Fibroblast of skin of back (primary cell): ENCODE measurements around the gene SLC25A47.
A peak's percentile ranks its signal among the peaks of the same experiment; 100 is the strongest.
"Not testable (repeated sequence)": the region's sequence is repeated elsewhere in the genome, so short reads cannot be mapped to it uniquely, and the experiment has no call there.

ENCODE experiments used
- DNase-seq: peaks from one replicate; pipeline ENCODE4 v3.0.0-alpha.2; 2013

The SLC25A47 gene

DNA sequence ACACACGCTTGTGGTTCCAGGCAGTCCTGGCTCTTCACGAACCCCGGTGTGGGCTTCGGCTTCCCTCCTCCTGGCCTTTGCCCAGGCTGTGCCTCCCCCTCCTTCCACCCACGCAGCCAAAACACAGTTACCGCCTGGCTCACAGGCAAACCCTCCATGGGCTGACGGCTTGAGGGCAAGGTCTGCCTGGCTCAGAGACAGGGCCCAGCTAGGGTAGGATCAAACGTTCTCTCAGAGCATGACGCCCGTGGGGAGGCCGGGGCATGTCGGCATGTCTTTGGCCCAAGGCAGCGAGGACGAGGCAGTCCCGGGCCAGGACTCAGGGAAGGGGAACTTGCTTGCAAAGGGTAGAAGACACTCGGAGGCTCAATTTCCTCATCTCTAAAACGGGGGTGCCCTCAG, 2.1 kb downstream of the SLC25A47 start:
- DNase-seq, result no peak

DNA sequence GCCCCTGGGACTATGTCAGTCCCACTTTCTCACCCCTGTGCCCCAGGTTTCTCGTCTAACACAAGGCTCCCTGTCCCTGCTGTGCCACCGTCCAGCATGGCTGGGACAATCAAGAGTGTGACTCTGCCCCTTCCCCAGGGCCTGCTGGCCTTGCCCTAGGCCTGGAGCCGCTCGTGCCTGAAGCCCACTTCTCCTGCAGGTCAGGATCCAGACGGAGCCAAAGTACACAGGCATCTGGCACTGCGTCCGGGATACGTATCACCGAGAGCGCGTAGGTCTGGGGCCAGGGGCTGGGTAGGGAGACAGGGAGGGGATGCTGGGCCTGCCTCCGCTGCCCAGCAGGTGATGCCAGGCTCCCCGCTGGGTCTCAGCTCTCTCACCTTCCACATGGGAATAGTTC, 2.8 kb downstream of the SLC25A47 start:
- no peak for DNase-seq

DNA sequence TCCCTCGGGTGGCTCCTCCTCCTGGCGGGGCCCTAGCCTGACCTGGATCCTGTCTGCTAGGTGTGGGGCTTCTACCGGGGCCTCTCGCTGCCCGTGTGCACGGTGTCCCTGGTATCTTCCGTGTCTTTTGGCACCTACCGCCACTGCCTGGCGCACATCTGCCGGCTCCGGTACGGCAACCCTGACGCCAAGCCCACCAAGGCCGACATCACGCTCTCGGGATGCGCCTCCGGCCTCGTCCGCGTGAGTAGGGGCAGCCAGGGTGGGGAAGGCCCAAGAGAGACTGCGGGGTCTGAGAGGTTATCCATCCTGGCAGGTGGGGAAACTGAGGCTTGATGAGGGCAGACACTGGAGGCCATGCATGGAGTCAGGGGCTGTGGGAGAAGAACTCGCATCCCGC, 4.0 kb downstream of the SLC25A47 start:
- no peak for DNase-seq

DNA sequence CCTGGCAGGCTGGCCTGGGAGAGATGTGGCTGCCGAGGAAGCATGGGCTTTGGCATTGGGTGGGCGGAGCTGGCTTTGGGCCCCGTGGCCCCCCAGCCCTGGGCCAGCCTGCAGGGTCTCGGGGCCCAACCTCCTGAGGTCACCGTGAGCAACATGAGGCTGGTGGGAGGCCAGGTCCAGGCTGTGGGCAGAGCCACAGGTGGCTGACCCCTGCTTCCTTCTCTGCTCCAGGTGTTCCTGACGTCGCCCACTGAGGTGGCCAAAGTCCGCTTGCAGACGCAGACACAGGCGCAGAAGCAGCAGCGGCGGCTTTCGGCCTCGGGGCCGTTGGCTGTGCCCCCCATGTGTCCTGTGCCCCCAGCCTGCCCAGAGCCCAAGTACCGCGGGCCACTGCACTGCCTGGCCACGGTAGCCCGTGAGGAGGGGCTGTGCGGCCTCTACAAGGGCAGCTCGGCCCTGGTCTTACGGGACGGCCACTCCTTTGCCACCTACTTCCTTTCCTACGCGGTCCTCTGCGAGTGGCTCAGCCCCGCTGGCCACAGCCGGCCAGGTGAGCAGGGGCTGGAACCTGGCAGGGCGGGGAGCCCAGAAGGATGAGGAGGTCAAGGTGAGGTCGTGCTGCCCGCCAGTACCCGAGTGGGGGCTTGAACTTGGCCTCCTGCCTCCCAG, 5.5 kb downstream of the SLC25A47 start:
- no peak for DNase-seq

DNA sequence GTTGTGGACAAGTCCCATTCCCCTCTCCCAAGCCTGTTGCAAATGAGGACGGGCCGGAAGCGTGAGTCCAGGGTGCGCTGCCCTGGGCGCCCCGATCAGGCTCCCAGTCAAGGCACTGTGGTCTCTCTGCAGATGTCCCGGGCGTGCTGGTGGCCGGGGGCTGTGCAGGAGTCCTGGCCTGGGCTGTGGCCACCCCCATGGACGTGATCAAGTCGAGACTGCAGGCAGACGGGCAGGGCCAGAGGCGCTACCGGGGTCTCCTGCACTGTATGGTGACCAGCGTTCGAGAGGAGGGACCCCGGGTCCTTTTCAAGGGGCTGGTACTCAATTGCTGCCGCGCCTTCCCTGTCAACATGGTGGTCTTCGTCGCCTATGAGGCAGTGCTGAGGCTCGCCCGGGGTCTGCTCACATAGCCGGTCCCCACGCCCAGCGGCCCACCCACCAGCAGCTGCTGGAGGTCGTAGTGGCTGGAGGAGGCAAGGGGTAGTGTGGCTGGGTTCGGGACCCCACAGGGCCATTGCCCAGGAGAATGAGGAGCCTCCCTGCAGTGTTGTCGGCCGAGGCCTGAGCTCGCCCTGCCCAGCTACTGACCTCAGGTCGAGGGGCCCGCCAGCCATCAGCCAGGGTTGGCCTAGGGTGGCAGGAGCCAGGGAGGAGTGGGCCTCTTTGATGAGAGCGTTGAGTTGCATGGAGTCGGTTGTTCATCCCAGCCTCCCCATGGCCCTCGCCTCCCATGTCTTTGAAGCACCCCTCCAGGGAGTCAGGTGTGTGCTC, 6.3 kb downstream of the SLC25A47 start:
- DNase-seq, result no peak

DNA sequence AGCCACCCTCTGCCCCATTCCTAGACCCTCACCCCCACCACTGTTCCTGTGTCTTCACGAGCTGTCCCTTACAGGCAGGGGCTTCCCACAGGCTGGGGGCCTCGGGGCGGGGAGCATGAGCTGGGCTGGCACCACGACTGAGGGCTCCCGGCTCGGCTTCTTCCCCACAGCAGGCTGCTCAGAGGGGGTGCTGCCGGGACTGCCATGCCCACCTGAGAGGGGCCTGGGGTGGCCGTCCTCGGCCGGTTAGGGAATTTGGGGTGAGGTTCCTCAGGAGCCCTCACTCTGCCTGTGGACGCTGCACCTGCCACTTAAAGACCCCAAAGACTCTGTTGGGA, 6.8 kb downstream of the SLC25A47 start:
- no peak for DNase-seq

DNA sequence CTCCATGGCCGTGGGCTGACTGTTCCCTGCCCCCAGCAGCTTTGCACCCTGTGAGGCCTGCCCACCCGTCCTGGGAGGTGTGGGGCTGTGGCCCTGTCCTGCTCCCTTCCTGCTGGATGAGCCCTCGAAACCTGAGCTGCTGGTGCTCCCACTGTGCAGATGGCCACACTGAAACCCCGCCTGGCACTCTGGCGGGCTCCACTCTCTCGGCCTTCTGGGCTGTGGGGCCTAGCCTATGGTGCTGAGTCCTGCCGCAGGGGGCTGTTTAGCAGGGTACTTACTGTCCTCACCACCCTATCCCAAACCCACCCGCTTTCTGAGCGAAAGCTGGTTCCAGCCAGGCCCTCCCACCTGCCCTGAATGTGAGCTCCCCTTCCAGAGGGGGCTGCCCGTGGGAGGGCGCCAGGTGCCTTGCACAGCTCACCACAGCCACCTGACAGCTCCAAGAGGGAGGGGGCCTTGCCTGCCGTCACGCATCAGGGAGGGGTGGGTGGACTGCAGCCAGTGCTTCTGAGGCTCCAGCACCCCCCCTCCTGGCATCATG, 7.3 kb downstream of the SLC25A47 start:
- no peak for DNase-seq

DNA sequence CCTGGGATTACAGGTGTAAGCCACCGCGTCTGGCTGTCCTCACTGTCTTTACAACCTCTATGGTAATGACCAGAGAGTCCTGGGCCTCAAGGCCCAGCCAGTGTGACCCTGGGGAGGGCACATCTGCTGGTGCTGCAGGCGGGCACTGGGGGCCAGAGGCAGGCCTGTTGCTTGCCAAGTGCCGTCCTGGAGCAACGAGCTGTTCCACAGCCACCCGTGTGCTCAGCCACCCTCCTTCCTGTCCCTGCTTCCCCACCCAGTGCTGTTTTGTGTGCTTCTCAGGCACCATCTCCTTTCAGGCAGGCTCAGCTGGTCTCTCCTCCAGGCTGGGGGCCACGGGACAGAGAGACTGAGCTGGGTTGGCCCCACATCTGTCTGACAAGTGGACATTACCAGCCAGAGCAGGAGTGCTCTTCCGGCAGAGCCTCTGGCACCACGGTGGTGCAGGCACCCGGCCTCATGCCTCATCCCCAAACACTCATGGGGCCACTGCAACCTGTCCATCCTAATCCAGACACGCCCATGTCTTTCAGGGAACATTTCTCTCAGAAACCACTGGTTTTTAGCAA, 9.0 kb downstream of the SLC25A47 start:
- DNase-seq, result no peak

DNA sequence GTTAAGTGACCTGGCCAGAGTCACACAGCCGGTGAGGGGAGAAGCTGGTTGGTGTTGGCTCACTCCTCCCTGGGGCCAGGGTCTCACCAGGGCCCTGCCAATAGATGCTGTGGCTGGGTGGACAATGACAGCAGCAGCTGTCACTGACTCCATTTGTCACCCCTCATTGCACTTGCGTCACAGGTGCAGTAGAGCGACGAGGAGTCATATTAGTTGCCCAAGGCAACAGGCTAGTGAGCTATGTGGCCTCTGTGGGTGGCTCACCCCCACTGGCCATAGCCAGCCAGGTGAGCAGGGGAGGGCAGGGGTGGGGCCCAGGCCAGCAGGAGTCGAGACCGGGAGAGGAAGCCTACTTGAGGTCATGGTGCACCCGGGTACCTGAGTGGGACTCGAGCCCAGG, 9.7 kb downstream of the SLC25A47 start:
- no peak for DNase-seq

DNA sequence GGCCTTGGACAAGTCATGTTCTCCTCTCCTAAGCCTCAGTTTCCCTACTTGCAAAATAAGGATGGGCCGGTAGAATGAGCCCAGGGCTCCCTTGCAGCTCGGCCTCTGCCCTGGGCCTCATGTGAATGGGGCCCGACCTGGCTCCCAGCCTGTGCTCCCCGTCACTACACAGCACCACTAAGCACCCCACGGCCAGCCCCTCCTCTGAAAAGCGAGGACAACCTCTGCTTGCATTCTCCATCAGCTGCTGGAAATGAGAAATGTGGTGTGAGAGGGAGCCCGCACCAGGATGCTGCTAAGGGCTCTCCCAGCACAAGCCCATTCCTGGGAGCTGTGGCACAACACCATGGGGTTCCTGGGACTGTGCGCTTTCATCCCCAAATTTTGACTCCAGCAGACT, 10.2 kb downstream of the SLC25A47 start:
- no peak for DNase-seq

DNA sequence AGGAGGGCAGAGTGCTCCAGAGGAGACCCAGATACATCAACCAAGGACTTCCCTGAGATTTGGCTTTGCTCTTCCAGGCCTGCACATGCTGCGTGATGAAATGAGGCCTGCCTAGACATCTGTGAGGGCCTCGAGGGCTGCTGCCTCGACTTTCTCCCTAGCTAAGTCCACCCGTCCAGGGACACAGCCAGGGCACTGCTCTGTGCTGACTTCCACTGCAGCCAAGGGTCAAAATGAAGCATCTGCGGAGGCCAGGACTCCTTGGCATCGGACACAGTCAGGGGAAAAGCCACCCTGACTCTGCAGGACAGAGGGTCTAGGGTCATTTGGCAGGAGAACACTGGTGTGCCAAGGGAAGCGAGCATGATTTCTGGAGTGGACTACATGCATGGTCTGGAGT, 10.7 kb downstream of the SLC25A47 start:
- DNase-seq, result no peak

DNA sequence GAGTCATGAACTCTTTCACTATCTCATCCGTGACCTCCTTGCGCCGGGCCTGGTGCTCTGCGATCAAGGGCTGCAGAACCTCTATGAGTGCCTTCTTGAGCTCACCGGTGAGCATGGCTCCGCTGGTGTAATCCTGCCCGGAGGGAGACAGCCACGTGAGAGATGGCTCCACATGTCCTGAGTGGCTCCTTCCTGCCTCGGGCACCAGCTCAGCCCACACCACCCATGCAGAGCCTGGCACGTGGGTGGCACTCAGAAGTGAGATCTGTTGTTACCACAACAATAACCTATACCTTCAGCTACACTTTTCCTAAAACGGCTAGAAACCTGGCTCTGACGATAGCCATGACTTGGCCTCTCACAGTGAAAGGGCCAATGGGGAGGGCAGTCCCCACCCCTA, 11.8 kb downstream of the SLC25A47 start:
- DNase-seq, result no peak

DNA sequence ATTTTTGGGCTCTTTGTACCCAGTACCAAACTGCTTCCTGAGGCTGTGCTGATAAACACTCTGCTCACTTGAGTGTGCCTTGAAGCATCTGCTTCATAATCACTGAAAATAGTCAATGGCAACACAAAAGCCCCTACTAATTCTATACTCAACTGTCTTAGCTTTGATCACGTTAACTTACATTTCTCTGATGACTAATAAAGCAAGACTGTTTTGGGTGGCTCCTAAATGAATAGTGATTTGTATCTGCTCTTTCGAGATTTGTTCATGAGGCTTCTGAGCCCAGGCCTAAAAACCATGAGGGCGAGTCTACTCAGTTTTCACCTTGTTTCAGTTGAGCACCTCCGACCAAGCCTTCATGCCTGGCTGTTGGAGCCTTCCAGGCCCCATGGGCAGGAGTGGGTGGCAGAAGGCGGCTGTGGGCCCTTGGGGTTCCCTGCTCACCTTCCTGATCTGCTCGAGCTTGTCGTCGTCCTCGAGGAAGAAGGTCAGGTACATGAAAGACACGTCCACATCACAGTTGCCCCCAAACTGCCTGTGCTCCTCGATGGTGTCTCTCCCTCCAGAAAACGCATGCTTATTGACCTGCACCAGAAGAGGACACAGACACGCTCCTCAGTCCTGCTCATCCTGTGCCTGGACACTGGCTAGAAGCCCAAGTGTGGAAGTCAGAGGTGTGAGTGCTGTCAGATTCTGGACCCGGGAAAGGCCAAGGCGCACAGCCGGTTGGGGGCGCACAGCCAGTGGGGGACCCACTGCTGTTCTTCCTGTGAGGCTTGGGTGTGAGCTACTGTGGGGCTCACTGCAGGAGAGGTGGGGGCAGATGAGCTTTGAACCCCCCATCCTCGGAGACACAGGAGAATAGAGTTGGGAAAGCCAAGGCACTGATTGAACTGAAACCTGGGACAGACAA, 13.7 kb downstream of the SLC25A47 start:
- no peak for DNase-seq

DNA sequence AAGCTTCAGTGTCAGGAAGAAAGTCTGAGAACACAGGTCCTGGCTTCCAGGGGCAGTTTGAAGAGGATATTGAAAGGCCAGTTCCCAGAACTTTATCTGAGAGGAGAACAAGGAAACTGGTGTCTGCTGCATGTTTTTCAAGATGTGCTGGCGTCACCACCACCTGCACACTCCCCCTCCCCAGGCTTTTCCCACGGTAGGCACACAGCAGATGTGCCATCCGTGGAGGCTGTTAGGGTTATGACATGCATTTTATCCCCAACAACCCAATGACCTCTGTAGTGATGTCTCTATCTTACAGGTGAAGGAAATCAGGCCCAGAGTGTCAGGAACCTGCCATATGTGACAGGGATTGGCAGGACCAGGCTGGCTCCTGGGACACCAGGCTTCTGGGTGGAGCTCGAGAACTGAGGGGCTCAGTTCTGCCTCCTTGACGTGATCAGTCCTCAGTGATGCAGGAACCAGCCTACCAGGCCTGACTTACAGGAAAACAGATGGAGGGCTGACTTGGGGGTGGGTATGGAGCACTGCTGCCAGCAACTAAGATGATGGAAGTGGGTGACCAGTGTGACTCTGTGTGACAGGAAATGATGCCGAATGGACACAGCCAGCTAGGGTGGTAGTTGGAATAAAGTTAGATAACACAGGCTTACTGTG, 16.8 kb downstream of the SLC25A47 start:
- no peak for DNase-seq

DNA sequence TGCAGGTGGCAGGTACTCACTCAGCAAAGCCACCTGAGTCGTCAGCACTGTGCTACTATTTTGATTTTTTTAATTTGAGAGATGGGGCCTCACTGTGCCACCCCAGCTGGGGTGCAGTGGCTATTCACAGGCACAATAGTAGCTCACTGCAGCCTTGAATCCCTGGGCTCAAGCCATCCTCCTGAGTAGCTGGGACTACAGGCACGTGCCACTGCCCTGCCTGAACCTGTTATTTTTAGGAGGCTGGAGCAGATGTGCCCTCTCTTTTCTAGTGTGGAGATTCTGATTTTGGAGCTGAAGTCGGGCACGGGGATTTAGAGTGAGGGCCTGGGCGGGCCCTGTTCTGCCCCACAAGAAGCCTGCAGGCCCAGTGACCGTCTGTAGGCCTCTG, 17.3 kb downstream of the SLC25A47 start:
- no peak for DNase-seq

DNA sequence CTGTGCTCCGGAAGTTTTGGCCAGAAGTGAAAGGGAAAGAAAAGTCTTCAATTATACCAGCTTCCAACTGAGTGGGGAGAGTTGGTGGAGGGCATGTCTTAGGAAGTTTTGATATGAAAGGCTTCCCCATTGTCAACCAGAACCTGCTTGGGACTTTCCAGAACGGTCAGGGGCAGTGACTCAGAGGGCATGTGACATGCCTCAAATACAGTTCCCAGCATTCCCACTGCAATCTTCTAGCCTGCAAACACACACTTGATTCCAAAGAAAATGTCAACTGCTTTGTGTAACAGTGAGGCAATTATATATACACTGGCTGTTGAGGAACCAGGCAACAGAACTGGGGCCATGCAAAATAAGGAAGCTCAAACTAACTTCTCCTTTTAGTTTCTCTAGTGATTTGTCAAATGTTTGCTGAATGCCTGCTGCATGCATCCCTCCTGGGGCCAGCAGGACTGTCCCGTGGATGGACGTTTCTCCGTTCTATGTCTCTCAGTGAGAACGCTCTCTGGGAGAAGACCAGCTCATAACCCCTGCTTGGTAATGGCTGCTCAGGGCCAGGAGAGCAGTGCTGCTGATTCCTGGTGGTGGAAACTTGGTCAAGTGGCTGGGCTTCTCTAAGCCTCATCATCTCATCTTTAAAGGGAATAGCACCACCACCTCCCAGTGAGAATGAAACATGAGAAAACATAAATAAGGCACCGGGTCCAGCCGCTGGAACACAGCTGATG, 18.3 kb downstream of the SLC25A47 start:
- DNase-seq, result peak; percentile 66

DNA sequence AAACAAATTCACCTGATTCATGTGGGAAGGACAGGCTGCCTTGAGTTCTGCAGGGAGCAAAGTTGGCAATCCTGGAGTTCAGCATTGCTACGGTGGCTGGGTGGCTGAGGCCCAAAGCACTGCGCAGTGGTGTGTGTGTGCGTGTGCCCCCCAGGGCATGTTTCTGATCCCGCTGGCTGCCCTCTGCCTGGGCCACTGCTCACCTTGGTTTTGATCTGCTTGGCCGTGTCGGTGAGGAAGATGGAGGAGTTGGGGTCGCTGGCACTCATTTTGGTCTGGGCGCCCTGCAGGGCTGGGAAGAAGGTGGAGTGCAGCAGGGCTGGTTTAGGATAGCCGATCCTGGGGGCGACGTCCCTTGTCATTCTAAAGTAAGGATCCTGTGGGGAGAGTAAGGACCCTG, 19.1 kb downstream of the SLC25A47 start:
- DNase-seq, result no peak

DNA sequence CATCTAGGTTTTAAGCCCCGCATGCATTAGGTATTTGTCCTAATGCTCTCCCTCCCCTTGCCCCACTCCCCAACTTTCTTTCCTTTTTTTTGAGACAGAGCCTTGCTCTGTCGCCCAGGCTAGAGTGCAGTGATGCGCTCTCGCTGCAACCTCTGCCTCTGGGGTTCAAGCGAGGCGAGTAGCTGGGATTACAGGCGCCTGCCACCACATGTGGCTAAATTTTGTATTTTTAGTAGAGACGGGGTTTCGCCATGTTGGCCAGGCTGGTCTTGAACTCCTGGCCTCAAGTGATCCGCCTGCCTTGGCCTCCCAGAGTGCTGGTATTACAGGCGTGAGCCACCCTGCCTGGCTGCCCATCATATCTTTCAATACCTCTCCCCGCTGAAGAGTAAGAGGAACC, 19.7 kb downstream of the SLC25A47 start:
- DNase-seq, result not testable (repeated sequence)

DNA sequence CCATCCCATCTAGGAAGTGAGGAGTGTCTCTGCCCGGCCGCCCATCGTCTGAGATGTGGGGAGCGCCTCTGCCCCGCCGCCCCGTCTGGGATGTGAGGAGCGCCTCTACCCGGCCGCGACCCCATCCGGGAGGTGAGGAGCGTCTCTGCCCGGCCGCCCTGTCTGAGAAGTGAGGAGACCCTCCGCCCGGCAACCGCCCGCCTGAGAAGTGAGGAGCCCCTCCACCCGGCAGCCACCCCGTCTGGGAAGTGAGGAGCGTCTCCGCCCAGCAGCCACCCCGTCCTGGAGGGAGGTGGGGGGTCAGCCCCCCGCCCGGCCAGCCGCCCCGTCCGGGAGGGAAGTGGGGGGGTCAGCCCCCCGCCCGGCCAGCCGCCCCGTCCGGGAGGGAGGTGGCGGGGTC, 21.5 kb downstream of the SLC25A47 start:
- DNase-seq, result not testable (repeated sequence)

DNA sequence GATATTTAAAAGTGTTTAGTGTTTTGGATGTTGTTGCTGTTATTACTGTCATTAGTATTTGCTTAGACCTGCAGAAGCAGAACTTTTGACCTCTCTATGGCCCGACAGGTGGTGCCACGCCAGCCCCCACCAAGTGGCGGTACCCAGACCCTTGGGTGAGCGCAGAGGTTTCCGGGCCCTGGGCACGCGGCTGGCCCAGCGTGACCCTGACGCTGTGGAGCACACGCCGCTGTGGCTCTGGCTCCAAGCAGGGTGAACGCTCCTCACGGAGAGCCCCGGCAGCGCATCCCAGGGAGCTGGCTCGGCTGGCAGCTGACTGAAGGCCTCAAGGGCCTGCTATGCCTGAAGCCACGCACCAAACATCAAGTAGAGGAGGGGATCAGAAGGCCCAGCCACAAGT, 22.6 kb downstream of the SLC25A47 start:
- DNase-seq, result no peak

DNA sequence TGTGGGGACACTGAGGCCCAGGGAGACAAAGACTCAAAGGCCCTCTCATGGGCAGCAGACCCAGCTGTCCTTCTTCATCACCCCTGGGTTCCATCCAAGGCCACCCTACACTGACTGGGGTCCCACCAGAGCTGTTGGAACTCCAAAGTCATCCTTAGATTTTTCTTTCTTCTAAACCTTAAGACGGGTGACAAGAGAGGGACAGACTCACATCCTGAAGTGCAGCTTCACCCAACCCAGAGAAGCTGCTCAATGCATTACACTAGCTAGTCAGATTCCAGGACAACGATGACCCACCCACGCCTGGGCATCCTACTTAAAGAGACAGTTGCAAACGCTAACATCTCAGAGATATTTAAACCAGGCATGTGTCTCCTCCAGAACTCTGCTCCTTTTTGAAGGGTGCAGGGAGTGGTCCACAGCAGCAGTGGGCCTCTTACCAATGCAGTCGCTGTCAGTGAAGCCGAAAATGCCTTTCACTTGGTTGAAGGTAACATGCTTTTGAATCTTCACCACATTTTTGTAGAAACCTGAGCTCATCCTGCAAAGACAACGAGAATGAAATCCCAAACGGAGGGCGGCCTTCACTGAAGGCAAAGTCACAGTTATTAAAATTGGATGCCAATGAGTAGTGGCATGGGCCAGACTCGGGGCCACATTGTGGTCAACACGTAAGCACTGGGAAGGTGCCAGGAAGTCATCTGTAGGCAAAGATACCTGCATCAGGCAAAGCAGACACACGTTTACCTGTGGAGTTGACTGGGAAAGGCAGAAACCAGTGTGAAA, 23.4 kb downstream of the SLC25A47 start:
- no peak for DNase-seq
